WTC11 (cell line): Measurements from ENCODE around the gene STPG4. TPM values are rescaled to one million over a fixed set of nuclear protein-coding genes. Genes with fewer than 3 reads are reported as not detected.

Source experiments
- ATAC-seq: fragments of 200-7000 bp; cut with Tn5 transposase; 2 replicates; pipeline ENCODE4 v1.10.0; 2021; ENCODE audit warnings: mild to moderate bottlenecking, moderate library complexity
- CTCF ChIA-PET: fragments of 300-600 bp; sonication (Branson Sonifier 250); formaldehyde crosslinking; loops from one replicate; lab custom pipeline; 2021; ENCODE audit warnings: antibody characterized with exemption; lab: Charles Lee
- POLR2A ChIA-PET: fragments of 350-600 bp; sonication (Branson Sonifier 250); formaldehyde crosslinking; loops from one replicate; lab custom pipeline; 2021; ENCODE audit warnings: antibody characterized with exemption; lab: Charles Lee
- DNase-seq: peaks from one replicate; pipeline ENCODE4 v3.0.0; 2021; ENCODE audit warnings: low spot score
- H3K27ac Mint-ChIP-seq: 2 replicates; pipeline ENCODE4 v1.8.0; 2021; ENCODE audit warnings: mixed read lengths
- H3K27me3 Mint-ChIP-seq: 2 replicates; pipeline ENCODE4 v1.8.0; 2021; ENCODE audit warnings: low read depth, mild to moderate bottlenecking, moderate library complexity, mixed read lengths
- H3K36me3 Mint-ChIP-seq: 2 replicates; pipeline ENCODE4 v1.8.0; 2021; ENCODE audit warnings: mixed read lengths
- H3K4me1 Mint-ChIP-seq: 2 replicates; pipeline ENCODE4 v1.8.0; 2022; ENCODE audit warnings: mixed read lengths
- H3K4me3 Mint-ChIP-seq: 2 replicates; pipeline ENCODE4 v1.8.0; 2021; ENCODE audit warnings: mild to moderate bottlenecking, moderate library complexity, mixed read lengths
- H3K9me3 Mint-ChIP-seq: 2 replicates; pipeline ENCODE4 v1.8.0; 2021; ENCODE audit warnings: mixed read lengths
- FOXK1 ChIP-seq: sonication (generic); formaldehyde crosslinking; IDR thresholded peaks from 2 replicates; pipeline ENCODE4 v1.8.0; 2022; ENCODE audit warnings: mild to moderate bottlenecking, moderate library complexity, missing genetic modification reagents
- IRF2 ChIP-seq: sonication (generic); formaldehyde crosslinking; IDR thresholded peaks from 2 replicates; pipeline ENCODE4 v1.8.0; 2022; ENCODE audit warnings: low read depth, missing genetic modification reagents, borderline replicate concordance
- JAZF1 ChIP-seq: fragments of 250-450 bp; sonication (Bioruptor Pico); IDR thresholded peaks from 2 replicates; pipeline ENCODE4 v1.9.0; 2021; ENCODE audit warnings: moderate library complexity, mild to moderate bottlenecking, inconsistent platforms
- KAT7 ChIP-seq: sonication (generic); formaldehyde crosslinking; IDR thresholded peaks from 2 replicates; pipeline ENCODE4 v1.8.1; 2023; ENCODE audit warnings: missing genetic modification reagents, mild to moderate bottlenecking, borderline replicate concordance
- MYBL2 ChIP-seq: sonication (generic); formaldehyde crosslinking; IDR thresholded peaks from 2 replicates; pipeline ENCODE4 v1.8.1; 2023; ENCODE audit warnings: mild to moderate bottlenecking, moderate library complexity, missing genetic modification reagents
- NFE2L1 ChIP-seq: sonication (generic); formaldehyde crosslinking; IDR thresholded peaks from 2 replicates; pipeline ENCODE4 v1.8.1; 2023; ENCODE audit warnings: missing genetic modification reagents
- PRRX2 ChIP-seq: fragments of 250-450 bp; sonication (Bioruptor Pico); IDR thresholded peaks from 2 replicates; pipeline ENCODE4 v1.8.0; 2021; ENCODE audit warnings: mild to moderate bottlenecking
- SP1 ChIP-seq: sonication (generic); formaldehyde crosslinking; conservative IDR thresholded peaks from 2 replicates; pipeline ENCODE4 v1.8.1; 2022; ENCODE audit warnings: missing genetic modification reagents
- ZNF138 ChIP-seq: sonication (generic); formaldehyde crosslinking; conservative IDR thresholded peaks from 2 replicates; pipeline ENCODE4 v1.8.1; 2022; ENCODE audit warnings: mild to moderate bottlenecking, moderate library complexity, missing genetic modification reagents
- ZNF219 ChIP-seq: sonication (generic); formaldehyde crosslinking; IDR thresholded peaks from 2 replicates; pipeline ENCODE4 v1.8.0; 2023; ENCODE audit warnings: missing genetic modification reagents, mild to moderate bottlenecking, borderline replicate concordance
- ZNF263 ChIP-seq: sonication (generic); formaldehyde crosslinking; IDR thresholded peaks from 2 replicates; pipeline ENCODE4 v1.8.1; 2022; ENCODE audit warnings: low read depth, mild to moderate bottlenecking, moderate library complexity, missing genetic modification reagents
- total RNA-seq: library from RNA; stranded (reverse); gene quantifications from 3 replicates; pipeline ENCODE4 v1.2.3, GENCODE V29; 2021
- TF ChIP-seq, protein P1 (sequence below): fragments of 250-450 bp; sonication (Bioruptor Pico); IDR thresholded peaks from 2 replicates; pipeline ENCODE4 v2.1.2; 2022; ENCODE audit warnings: mild to moderate bottlenecking, moderate library complexity
- TF ChIP-seq, protein P2 (sequence below): sonication (generic); formaldehyde crosslinking; IDR thresholded peaks from 2 replicates; pipeline ENCODE4 v1.8.1; 2022; ENCODE audit warnings: missing genetic modification reagents, borderline replicate concordance
- TF ChIP-seq, protein P3 (sequence below): sonication (generic); formaldehyde crosslinking; IDR thresholded peaks from 2 replicates; pipeline ENCODE4 v1.8.1; 2023; ENCODE audit warnings: mild to moderate bottlenecking, missing genetic modification reagents, moderate library complexity
- TF ChIP-seq, protein P4 (sequence below): sonication (generic); formaldehyde crosslinking; IDR thresholded peaks from 2 replicates; pipeline ENCODE4 v1.8.0; 2022; ENCODE audit warnings: missing genetic modification reagents
- TF ChIP-seq, protein P5 (sequence below): sonication (generic); formaldehyde crosslinking; IDR thresholded peaks from 2 replicates; pipeline ENCODE4 v1.8.1; 2023; ENCODE audit warnings: mild to moderate bottlenecking, missing genetic modification reagents
- TF ChIP-seq, protein P6 (sequence below): sonication (generic); formaldehyde crosslinking; IDR thresholded peaks from 2 replicates; pipeline ENCODE4 v1.8.0; 2022; ENCODE audit warnings: mild to moderate bottlenecking, missing genetic modification reagents

STPG4 gene
- total RNA-seq, 1 experiment from 2014 or later, result not detected

DNA sequence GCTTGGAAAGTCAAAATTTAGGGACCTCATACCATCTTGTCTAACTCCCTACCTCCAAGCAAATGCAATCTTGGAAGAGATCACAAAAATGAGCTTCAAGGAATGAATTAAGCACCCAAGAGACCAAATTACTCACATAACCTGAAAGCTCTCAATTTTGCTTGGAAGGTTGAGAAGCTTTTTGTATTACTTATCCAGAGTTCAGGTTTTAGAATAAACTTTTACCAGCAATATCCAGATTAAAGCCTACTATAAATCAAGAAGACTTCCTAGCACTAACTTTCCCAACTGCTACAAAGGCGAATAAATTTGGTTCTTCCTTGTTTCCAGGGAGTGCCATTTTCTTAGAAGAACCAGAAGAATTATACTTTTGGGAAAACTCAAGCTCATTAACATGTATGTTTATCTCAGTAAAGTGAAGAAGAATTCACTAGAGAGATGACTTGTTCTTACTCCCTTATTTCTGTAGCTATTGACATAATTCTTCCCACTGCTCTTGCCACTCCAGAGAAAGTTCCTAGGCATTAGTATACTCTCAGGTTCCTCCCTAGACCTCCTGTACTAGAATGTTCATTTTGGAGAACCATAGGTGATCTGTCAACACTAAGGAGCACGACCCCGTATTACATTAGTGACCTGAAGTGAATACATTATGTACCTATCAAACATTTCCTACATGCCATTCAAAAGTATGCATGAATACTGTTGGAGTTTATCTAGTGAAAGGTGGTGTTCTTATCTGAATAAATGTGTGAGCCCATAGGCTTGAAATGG, 18.0 kb upstream of the STPG4 start:
- Mint-ChIP-seq H3K27ac (peak overlapping the region; percentile 60; the same call in 1 of the 2 replicates), H3K36me3 (peaks cover 42% of the 10 kb centered on the region), H3K27me3 (peaks cover 3% of the 10 kb centered on the region; the same call in 1 of the 2 replicates), H3K9me3 (no peaks in the 10 kb centered on the region), H3K4me3 (peak overlapping the region; percentile 92), H3K4me1 (peaks cover 71% of the 10 kb centered on the region)
- ATAC-seq (no peak), DNase-seq (no peak)
- TF ChIP-seq, protein P1, sequence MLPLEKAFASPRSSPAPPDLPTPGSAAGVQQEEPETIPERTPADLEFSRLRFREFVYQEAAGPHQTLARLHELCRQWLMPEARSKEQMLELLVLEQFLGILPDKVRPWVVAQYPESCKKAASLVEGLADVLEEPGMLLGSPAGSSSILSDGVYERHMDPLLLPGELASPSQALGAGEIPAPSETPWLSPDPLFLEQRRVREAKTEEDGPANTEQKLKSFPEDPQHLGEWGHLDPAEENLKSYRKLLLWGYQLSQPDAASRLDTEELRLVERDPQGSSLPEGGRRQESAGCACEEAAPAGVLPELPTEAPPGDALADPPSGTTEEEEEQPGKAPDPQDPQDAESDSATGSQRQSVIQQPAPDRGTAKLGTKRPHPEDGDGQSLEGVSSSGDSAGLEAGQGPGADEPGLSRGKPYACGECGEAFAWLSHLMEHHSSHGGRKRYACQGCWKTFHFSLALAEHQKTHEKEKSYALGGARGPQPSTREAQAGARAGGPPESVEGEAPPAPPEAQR (CRISPR knock-in tag), result no peak
- TF ChIP-seq FOXK1 (CRISPR knock-in tag) (no peak), IRF2 (CRISPR knock-in tag) (no peak), JAZF1 (no peak)
- ChIA-PET POLR2A (no interaction called here), CTCF (interaction anchor here (0.8 to 1.7 kb wide), 6 partner anchors 91 to 184 kb away, joined by 3 to 8 read pairs (median 4); no protein-coding TSS in a partner anchor)

DNA sequence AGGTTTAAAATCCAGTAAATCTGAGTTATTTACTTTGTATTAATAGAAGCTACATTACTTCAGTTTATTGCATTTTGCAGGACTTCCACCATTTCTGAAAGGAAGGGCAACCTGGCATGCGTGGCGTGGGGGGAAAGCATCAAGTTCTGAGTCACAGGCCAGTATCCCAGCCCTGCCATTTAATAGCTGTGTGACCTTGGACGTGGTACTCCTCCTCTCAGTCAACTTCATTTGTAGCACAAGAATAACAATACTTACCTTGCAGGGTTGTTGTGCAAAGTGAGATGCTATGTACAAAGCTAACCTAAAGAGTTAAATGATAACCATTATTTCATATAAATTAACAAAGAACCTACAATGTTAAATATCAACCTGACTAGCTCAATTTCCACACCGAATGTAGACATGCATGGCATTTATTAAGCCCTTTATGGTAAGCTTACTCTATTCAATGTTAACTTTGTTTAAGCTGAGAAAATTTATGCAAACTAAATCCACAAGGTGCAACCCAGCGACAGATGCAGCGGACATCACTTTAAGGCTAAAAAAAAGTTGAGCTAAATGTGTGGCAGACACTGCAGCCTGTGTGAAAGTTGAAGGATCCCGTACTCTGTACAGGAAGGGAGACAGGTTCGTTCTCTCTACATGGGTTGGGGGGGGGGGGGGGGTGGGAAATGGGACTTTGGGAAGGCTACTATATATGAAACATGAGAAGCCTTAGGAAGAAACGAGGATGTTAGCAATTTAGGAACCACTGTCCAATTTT, 17.2 kb upstream of the STPG4 start:
- no peak for TF ChIP-seq ZNF219 (CRISPR knock-in tag)
- TF ChIP-seq, protein P2, sequence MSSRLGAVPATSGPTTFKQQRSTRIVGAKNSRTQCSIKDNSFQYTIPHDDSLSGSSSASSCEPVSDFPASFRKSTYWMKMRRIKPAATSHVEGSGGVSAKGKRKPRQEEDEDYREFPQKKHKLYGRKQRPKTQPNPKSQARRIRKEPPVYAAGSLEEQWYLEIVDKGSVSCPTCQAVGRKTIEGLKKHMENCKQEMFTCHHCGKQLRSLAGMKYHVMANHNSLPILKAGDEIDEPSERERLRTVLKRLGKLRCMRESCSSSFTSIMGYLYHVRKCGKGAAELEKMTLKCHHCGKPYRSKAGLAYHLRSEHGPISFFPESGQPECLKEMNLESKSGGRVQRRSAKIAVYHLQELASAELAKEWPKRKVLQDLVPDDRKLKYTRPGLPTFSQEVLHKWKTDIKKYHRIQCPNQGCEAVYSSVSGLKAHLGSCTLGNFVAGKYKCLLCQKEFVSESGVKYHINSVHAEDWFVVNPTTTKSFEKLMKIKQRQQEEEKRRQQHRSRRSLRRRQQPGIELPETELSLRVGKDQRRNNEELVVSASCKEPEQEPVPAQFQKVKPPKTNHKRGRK (CRISPR knock-in tag), result no peak
- POLR2A ChIA-PET, result interaction anchor here (0.6 kb wide), 1 partner anchor 96 kb away, joined by 6 read pairs; no protein-coding TSS in a partner anchor
- Mint-ChIP-seq H3K4me3 (peak overlapping the region; percentile 92), H3K9me3 (no peaks in the 10 kb centered on the region), H3K36me3 (peaks cover 46% of the 10 kb centered on the region), H3K4me1 (peaks cover 64% of the 10 kb centered on the region), H3K27me3 (peaks cover 3% of the 10 kb centered on the region; the same call in 1 of the 2 replicates), H3K27ac (no peak overlapping the region)
- no peak for ATAC-seq
- CTCF ChIA-PET, result interaction anchor here (0.7 to 1.9 kb wide), 7 partner anchors 92 to 216 kb away, joined by 3 to 8 read pairs (median 5); no protein-coding TSS in a partner anchor
- DNase-seq, result no peak

DNA sequence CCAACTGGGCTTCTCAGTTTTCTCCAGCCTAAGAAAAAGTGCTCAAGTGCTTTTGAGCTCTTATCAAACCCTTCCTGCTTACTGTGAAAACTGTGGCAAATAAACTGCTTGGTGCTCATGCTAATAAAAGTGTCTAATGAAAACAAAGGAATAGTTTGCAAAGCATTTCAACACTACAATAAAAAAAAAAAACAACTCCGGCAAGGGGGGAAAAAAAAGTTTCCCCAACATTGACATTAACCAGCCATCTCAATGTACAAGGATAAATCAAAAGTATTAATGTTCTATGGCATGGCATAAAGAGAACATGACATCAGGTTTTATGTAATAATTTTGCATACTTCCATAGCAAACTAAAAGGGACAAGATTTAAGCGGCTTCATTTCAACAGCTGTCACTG, 14.7 kb upstream of the STPG4 start:
- peaks cover 46% of the 10 kb centered on the region for H3K36me3 Mint-ChIP-seq
- no peaks in the 10 kb centered on the region for H3K9me3 Mint-ChIP-seq
- ChIA-PET POLR2A (no interaction called here), CTCF (interaction anchor here (0.6 kb wide), 1 partner anchor 103 kb away, joined by 3 read pairs; no protein-coding TSS in a partner anchor)
- H3K4me3 Mint-ChIP-seq, result no peak overlapping the region
- H3K27ac Mint-ChIP-seq, result peak overlapping the region; percentile 60; the same call in 1 of the 2 replicates
- no peaks in the 10 kb centered on the region for H3K27me3 Mint-ChIP-seq
- peaks cover 61% of the 10 kb centered on the region for H3K4me1 Mint-ChIP-seq
- ATAC-seq, result no peak
- DNase-seq, result no peak
- TF ChIP-seq KAT7 (CRISPR knock-in tag) (no peak), MYBL2 (CRISPR knock-in tag) (no peak), PRRX2 (CRISPR knock-in tag) (no peak), NFE2L1 (no peak), SP1 (CRISPR knock-in tag) (no peak), ZNF138 (CRISPR knock-in tag) (no peak), ZNF263 (CRISPR knock-in tag) (no peak)
- TF ChIP-seq, protein P3, sequence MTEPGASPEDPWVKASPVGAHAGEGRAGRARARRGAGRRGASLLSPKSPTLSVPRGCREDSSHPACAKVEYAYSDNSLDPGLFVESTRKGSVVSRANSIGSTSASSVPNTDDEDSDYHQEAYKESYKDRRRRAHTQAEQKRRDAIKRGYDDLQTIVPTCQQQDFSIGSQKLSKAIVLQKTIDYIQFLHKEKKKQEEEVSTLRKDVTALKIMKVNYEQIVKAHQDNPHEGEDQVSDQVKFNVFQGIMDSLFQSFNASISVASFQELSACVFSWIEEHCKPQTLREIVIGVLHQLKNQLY (CRISPR knock-in tag), result no peak
- TF ChIP-seq, protein P4, sequence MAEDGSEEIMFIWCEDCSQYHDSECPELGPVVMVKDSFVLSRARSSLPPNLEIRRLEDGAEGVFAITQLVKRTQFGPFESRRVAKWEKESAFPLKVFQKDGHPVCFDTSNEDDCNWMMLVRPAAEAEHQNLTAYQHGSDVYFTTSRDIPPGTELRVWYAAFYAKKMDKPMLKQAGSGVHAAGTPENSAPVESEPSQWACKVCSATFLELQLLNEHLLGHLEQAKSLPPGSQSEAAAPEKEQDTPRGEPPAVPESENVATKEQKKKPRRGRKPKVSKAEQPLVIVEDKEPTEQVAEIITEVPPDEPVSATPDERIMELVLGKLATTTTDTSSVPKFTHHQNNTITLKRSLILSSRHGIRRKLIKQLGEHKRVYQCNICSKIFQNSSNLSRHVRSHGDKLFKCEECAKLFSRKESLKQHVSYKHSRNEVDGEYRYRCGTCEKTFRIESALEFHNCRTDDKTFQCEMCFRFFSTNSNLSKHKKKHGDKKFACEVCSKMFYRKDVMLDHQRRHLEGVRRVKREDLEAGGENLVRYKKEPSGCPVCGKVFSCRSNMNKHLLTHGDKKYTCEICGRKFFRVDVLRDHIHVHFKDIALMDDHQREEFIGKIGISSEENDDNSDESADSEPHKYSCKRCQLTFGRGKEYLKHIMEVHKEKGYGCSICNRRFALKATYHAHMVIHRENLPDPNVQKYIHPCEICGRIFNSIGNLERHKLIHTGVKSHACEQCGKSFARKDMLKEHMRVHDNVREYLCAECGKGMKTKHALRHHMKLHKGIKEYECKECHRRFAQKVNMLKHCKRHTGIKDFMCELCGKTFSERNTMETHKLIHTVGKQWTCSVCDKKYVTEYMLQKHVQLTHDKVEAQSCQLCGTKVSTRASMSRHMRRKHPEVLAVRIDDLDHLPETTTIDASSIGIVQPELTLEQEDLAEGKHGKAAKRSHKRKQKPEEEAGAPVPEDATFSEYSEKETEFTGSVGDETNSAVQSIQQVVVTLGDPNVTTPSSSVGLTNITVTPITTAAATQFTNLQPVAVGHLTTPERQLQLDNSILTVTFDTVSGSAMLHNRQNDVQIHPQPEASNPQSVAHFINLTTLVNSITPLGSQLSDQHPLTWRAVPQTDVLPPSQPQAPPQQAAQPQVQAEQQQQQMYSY (CRISPR knock-in tag), result no peak
- TF ChIP-seq, protein P1 (CRISPR knock-in tag), result no peak
- TF ChIP-seq, protein P5, sequence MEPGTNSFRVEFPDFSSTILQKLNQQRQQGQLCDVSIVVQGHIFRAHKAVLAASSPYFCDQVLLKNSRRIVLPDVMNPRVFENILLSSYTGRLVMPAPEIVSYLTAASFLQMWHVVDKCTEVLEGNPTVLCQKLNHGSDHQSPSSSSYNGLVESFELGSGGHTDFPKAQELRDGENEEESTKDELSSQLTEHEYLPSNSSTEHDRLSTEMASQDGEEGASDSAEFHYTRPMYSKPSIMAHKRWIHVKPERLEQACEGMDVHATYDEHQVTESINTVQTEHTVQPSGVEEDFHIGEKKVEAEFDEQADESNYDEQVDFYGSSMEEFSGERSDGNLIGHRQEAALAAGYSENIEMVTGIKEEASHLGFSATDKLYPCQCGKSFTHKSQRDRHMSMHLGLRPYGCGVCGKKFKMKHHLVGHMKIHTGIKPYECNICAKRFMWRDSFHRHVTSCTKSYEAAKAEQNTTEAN (CRISPR knock-in tag), result no peak
- TF ChIP-seq, protein P6, sequence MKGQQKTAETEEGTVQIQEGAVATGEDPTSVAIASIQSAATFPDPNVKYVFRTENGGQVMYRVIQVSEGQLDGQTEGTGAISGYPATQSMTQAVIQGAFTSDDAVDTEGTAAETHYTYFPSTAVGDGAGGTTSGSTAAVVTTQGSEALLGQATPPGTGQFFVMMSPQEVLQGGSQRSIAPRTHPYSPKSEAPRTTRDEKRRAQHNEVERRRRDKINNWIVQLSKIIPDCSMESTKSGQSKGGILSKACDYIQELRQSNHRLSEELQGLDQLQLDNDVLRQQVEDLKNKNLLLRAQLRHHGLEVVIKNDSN (CRISPR knock-in tag), result no peak
